Neutrophil (primary cell): ENCODE measurements around the gene BMP15.

ENCODE experiments used
- H3K27ac ChIP-seq: fragments of 200-600 bp; sonication (generic); 2 replicates; pipeline ENCODE4 v1.5.1; 2016; ENCODE audit warnings: mild to moderate bottlenecking, moderate library complexity
- H3K27me3 ChIP-seq: fragments of 200-600 bp; sonication (generic); 2 replicates; pipeline ENCODE4 v1.6.0; 2016; ENCODE audit warnings: mild to moderate bottlenecking
- H3K36me3 ChIP-seq: fragments of 200-600 bp; sonication (generic); 2 replicates; pipeline ENCODE4 v1.5.1; 2017
- H3K4me1 ChIP-seq, 2 experiments: fragments of 200-600 bp in 1 of 2; sonication (generic) in 1 of 2; 1 replicate in 1 of 2; 2 replicates in 1 of 2; pipeline versions ENCODE4 v1.5.1 to v1.6.1; 2013 to 2016; ENCODE audit warnings: low read depth in 1 of 2, low read length in 1 of 2, mild to moderate bottlenecking in 1 of 2, moderate library complexity in 1 of 2; ENCODE audit not compliant: control insufficient read depth in 1 of 2, insufficient read depth in 1 of 2
- H3K4me3 ChIP-seq, 2 experiments: fragments of 200-600 bp in 1 of 2; sonication (generic) in 1 of 2; 1 replicate in 1 of 2; 2 replicates in 1 of 2; pipeline ENCODE4 v1.5.1; 2013 to 2016; ENCODE audit warnings: low read depth in 1 of 2, low read length in 1 of 2, mild to moderate bottlenecking in 1 of 2, moderate library complexity in 1 of 2
- H3K9me3 ChIP-seq: fragments of 200-600 bp; sonication (generic); 2 replicates; pipeline ENCODE4 v1.5.1; 2016
- CTCF ChIP-seq: fragments of 200-600 bp; sonication (generic); IDR thresholded peaks from 2 replicates; pipeline ENCODE4 v1.5.1; 2016; ENCODE audit warnings: antibody characterized with exemption

BMP15 gene

DNA sequence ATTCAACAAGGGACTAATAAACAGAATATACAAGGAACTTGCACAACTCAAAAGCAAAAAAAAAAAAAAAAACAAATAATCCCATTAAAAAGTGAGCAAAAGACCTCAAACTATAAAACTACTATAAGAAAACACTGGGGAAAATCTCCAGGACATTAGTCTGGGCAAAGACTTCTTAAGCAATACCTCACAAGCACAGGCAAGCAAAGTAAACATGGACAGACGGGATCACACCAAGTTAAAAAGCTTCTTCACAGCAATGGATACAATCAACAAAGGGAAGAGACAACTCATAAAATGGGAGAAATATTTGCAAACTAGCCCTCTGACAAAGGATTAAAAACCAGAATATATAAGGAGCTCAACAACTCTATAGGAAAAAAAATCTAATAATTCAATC is 17.1 kb upstream of the BMP15 start:
- TF ChIP-seq CTCF = no peak
- Histone ChIP-seq H3K4me1 (no peaks in the 10 kb centered on the region), H3K9me3 (no peaks in the 10 kb centered on the region), H3K4me3 (no peak overlapping the region), H3K36me3 (no peaks in the 10 kb centered on the region), H3K27ac (no peak overlapping the region), H3K27me3 (no peaks in the 10 kb centered on the region)

GRCh38 chrX:50905334-50905733 is 5.2 kb upstream of the BMP15 start:
- Histone ChIP-seq H3K4me1 (no peaks in the 10 kb centered on the region), H3K36me3 (no peaks in the 10 kb centered on the region), H3K27ac (no peak overlapping the region), H3K4me3 (no peak overlapping the region), H3K27me3 (no peaks in the 10 kb centered on the region), H3K9me3 (no peaks in the 10 kb centered on the region)
- no peak for TF ChIP-seq CTCF

DNA sequence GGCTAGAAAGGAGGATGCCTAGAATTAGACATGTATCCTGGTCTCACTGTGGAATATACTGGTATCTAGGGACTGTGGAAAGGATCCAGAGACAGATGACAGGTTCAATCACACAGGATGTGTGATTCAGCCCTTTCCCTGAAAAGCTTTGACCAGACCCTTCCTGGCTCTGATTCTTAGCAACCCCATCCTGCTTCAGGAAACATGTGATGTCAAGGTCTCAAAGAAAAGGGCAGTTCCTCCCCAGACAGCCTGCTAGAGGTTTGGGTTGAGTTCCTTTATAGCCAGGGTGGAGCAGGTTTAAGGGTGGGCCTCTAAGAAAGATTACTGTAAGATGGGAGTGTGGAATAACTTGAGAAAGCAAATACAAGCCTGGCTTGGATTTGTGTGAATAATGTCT is 3.0 kb downstream of the BMP15 start:
- H3K4me3 ChIP-seq = no peak overlapping the region
- no peaks in the 10 kb centered on the region for H3K36me3 ChIP-seq
- H3K9me3 ChIP-seq = no peaks in the 10 kb centered on the region
- H3K27me3 ChIP-seq = no peaks in the 10 kb centered on the region
- no peaks in the 10 kb centered on the region for H3K4me1 ChIP-seq
- H3K27ac ChIP-seq = no peak overlapping the region
- no peak for TF ChIP-seq CTCF

DNA sequence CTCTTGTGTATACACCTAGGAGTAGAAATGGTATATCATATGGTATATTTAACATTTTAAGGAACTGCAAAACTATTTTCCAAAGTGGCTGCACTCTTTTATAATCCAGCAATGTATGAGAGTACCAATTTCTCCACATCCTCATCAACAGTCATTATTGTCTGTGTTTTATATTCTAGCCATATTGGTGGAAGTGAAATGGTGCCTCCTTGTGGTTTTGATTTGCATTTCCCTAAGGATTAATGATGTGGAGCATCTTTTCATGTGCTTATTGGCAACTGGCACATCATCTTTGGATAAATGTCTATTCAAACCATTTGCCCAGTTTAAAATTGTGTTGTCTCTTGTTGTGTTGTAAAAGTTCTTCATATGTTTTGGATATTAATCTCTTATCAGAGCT is 9.6 kb downstream of the BMP15 start:
- Histone ChIP-seq H3K27ac (no peak overlapping the region), H3K4me1 (no peaks in the 10 kb centered on the region), H3K4me3 (no peak overlapping the region), H3K9me3 (no peaks in the 10 kb centered on the region), H3K36me3 (no peaks in the 10 kb centered on the region), H3K27me3 (no peaks in the 10 kb centered on the region)
- TF ChIP-seq CTCF = no peak

DNA sequence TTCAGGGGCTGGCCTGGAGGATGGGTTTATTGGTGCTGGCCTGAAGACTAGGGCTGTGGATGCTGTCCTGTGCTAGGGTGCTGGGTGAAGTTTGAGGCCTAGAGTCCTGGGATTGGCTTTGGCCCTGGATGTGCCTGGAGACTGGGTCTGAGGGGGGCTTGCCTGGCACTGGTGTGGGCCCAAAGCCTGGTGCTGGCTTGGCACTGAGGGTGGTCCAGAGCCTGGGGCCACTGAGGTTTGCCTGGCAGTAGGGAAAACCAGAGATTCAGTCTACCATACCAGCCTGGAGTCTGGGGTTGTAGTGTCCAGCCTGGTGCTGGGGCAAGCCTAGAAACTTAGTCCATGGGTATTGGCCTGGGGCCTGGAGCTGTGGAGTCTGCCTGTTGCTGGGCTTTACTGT is 16.6 kb downstream of the BMP15 start:
- Histone ChIP-seq H3K36me3 (no peaks in the 10 kb centered on the region), H3K4me1 (peaks cover 7 to 10% of the 10 kb centered on the region in 2 experiments), H3K9me3 (no peaks in the 10 kb centered on the region), H3K27me3 (no peaks in the 10 kb centered on the region), H3K27ac (no peak overlapping the region), H3K4me3 (no peak overlapping the region)
- TF ChIP-seq CTCF = no peak

- no peaks in the 10 kb centered on the region for H3K27me3 ChIP-seq
- H3K36me3 ChIP-seq = no peaks in the 10 kb centered on the region
- H3K4me3 ChIP-seq = no peak overlapping the region
- TF ChIP-seq CTCF = no peak
- no peaks in the 10 kb centered on the region for H3K4me1 ChIP-seq
- no peak overlapping the region for H3K27ac ChIP-seq
- H3K9me3 ChIP-seq = no peaks in the 10 kb centered on the region
Observed at GRCh38 chrX:50941638-50942037, 31.1 kb downstream of the BMP15 start.
